PC-9 (cell line): ENCODE data around the gene POLA1. TPM values are rescaled to one million over a fixed set of nuclear protein-coding genes. Genes with fewer than 3 reads are reported as not detected.

Experiments used
- BruUV-seq: library from RNA; stranded (reverse); fragments of 400-500 nt; replicated peaks from 2 replicates; lab custom pipeline; 2021; lab: Mats Ljungman, UMichigan
- CTCF ChIA-PET: fragments of 300-600 bp; sonication (Branson Sonifier 250); formaldehyde crosslinking; loops from one replicate; lab custom pipeline; 2022; ENCODE audit warnings: antibody characterized with exemption; lab: Charles Lee
- POLR2A ChIA-PET: fragments of 300-600 bp; sonication (Branson Sonifier 250); formaldehyde crosslinking; loops from one replicate; lab custom pipeline; 2022; ENCODE audit warnings: antibody characterized with exemption; ENCODE audit not compliant: unreplicated experiment; lab: Charles Lee
- DNase-seq, 2 experiments: peaks; one replicate each; pipeline versions ENCODE4 v3.0.0 to v3.0.0-alpha.2; 2015 to 2022; ENCODE audit warnings: mixed read lengths in 1 of 2
- H2AFZ ChIP-seq: fragments of 200-600 bp; sonication (generic); 2 replicates; pipeline ENCODE4 v1.8.1; 2017; ENCODE audit warnings: antibody characterized with exemption
- H3F3A ChIP-seq: fragments of 200-600 bp; sonication (generic); 2 replicates; pipeline ENCODE4 v1.8.1; 2017; ENCODE audit warnings: antibody characterized with exemption, mild to moderate bottlenecking, low read depth; ENCODE audit not compliant: insufficient read depth
- H3K27ac ChIP-seq: fragments of 200-600 bp; sonication (generic); 2 replicates; pipeline ENCODE4 v1.6.1; 2016; ENCODE audit warnings: mixed run types
- H3K27me3 ChIP-seq: fragments of 200-600 bp; sonication (generic); 2 replicates; pipeline ENCODE4 v1.6.1; 2016; ENCODE audit warnings: low read depth, mixed run types; ENCODE audit not compliant: insufficient read depth
- H3K36me3 ChIP-seq: fragments of 200-600 bp; sonication (generic); 2 replicates; pipeline ENCODE4 v1.6.1; 2016; ENCODE audit warnings: low read depth, mixed run types
- H3K4me1 ChIP-seq: fragments of 200-600 bp; sonication (generic); replicated peaks from 2 replicates; pipeline ENCODE4 v1.6.1; 2016; ENCODE audit warnings: mixed run types; ENCODE audit not compliant: insufficient read depth
- H3K4me2 ChIP-seq: fragments of 200-600 bp; sonication (generic); 2 replicates; pipeline ENCODE4 v1.6.1; 2017; ENCODE audit warnings: mixed run types
- H3K4me3 ChIP-seq: fragments of 200-600 bp; sonication (generic); 2 replicates; pipeline ENCODE4 v1.6.1; 2016; ENCODE audit warnings: mixed run types
- H3K79me2 ChIP-seq: fragments of 200-600 bp; sonication (generic); 2 replicates; pipeline ENCODE4 v1.6.1; 2017; ENCODE audit warnings: low read depth, mixed run types
- H3K9me2 ChIP-seq: fragments of 200-600 bp; sonication (generic); 2 replicates; pipeline ENCODE4 v1.8.1; 2017; ENCODE audit warnings: mild to moderate bottlenecking; ENCODE audit not compliant: insufficient read depth
- H3K9me3 ChIP-seq: fragments of 200-600 bp; sonication (generic); 2 replicates; pipeline ENCODE4 v1.8.1; 2016; ENCODE audit warnings: low read depth; ENCODE audit not compliant: insufficient read depth
- H4K20me1 ChIP-seq: fragments of 200-600 bp; sonication (generic); 2 replicates; pipeline ENCODE4 v1.8.1; 2017; ENCODE audit not compliant: insufficient read depth
- EZH2 ChIP-seq: fragments of 200-600 bp; sonication (generic); IDR thresholded peaks from 2 replicates; pipeline ENCODE4 v1.8.0; 2017; ENCODE audit warnings: antibody characterized with exemption, low read depth
- intact Hi-C: fragments of 100-400 bp; cut with micrococcal nuclease; formaldehyde crosslinking; loops from one replicate; pipeline ENCODE4 v1.10.0; 2022; ENCODE audit not compliant: unreplicated experiment
- total RNA-seq: library from RNA; stranded (reverse); gene quantifications from 2 replicates; pipeline ENCODE4 v1.2.3, GENCODE V29; 2021
- TF ChIP-seq, protein P1 (sequence below): fragments of 200-600 bp; sonication (generic); conservative IDR thresholded peaks from 2 replicates; pipeline ENCODE4 v1.6.1; 2017; ENCODE audit warnings: mixed run types, antibody characterized with exemption, mild to moderate bottlenecking, moderate library complexity

Gene POLA1
- total RNA-seq, 1 experiment from 2014 or later: 24.6 TPM

DNA sequence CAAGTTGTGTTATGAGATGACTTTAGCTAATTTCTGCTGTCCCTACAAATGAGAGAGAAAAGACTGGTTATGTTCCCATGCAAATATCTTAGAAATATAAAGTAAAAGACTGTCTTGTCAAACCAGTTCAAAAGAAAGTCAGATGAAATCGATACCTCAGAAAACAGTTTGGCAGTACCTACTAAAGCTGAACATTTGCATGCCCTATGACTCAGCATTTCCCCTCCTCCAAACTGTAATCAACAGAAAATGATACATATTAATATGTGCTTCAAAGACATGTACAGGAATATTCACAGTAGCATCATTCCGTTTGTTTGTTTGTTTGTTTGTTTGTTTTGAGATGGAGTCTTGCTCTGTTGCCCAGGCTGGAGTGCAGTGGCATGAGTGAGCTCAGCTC is 231.7 kb downstream of the POLA1 start:
- Histone ChIP-seq H3K4me2 (peak overlapping the region; percentile 5; the same call in 1 of the 2 replicates), H3K79me2 (no peaks in the 10 kb centered on the region), H3K27ac (no peak overlapping the region), H3K9me2 (no peaks in the 10 kb centered on the region), H3F3A (no peaks in the 10 kb centered on the region), H3K36me3 (no peaks in the 10 kb centered on the region), H2AFZ (no peak overlapping the region), H3K4me3 (no peak overlapping the region), H4K20me1 (no peaks in the 10 kb centered on the region), H3K27me3 (no peaks in the 10 kb centered on the region), H3K9me3 (no peaks in the 10 kb centered on the region), H3K4me1 (no peaks in the 10 kb centered on the region)
- no peak for TF ChIP-seq EZH2
- TF ChIP-seq, protein P1, sequence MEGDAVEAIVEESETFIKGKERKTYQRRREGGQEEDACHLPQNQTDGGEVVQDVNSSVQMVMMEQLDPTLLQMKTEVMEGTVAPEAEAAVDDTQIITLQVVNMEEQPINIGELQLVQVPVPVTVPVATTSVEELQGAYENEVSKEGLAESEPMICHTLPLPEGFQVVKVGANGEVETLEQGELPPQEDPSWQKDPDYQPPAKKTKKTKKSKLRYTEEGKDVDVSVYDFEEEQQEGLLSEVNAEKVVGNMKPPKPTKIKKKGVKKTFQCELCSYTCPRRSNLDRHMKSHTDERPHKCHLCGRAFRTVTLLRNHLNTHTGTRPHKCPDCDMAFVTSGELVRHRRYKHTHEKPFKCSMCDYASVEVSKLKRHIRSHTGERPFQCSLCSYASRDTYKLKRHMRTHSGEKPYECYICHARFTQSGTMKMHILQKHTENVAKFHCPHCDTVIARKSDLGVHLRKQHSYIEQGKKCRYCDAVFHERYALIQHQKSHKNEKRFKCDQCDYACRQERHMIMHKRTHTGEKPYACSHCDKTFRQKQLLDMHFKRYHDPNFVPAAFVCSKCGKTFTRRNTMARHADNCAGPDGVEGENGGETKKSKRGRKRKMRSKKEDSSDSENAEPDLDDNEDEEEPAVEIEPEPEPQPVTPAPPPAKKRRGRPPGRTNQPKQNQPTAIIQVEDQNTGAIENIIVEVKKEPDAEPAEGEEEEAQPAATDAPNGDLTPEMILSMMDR: no peak
- ChIA-PET CTCF (no interaction called here), POLR2A (no interaction called here)
- intact Hi-C loops: no loop called here
- no peak for DNase-seq
- no TSS peak for BruUV-seq

DNA sequence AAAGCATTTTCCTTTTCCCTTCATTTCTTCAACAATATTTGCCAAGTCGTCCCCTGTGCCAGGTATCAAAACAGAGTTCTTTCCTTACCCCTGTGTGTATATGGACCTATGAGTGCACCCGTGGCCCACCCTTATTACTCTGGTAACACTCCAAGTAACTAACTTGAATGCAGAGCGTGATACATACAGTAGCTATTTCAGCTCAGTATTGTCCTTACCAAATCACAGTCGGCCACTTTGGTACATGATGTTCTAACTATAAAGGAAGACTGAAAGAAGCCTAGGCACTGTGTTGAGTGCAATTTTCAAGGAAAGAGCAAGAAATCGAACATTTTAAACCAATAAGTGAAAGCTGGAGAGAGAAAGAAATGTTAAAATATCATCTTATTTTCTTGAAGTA is 233.7 kb downstream of the POLA1 start:
- intact Hi-C loops: no loop called here
- Histone ChIP-seq H3K9me2 (no peaks in the 10 kb centered on the region), H3K4me1 (no peaks in the 10 kb centered on the region), H2AFZ (no peak overlapping the region), H3K79me2 (no peaks in the 10 kb centered on the region), H3K36me3 (no peaks in the 10 kb centered on the region), H3F3A (no peaks in the 10 kb centered on the region), H3K27ac (no peak overlapping the region), H3K9me3 (no peaks in the 10 kb centered on the region), H3K4me2 (no peak overlapping the region), H3K4me3 (no peak overlapping the region), H4K20me1 (no peaks in the 10 kb centered on the region), H3K27me3 (no peaks in the 10 kb centered on the region)
- ChIA-PET POLR2A (no interaction called here), CTCF (no interaction called here)
- DNase-seq: no peak
- no TSS peak for BruUV-seq
- TF ChIP-seq, protein P1: no peak
- TF ChIP-seq EZH2: no peak

DNA sequence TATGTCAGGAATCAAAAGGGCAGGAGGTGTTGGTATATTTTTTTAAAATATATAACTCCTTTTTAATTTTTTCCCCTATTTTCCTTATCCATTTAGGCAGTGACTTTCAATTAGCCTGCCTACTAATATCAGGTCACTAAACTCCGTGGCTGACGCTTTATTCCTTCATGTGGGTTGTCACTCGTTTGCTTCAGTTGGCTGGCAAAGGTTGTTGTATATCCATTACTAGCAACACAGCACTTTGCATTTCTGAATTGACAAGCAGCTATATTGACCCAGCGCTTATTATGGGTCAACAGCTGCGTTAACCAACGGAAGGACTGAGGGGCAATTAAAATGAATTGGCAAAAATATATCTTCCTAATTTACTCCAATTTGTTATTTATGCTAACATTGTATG is 234.4 kb downstream of the POLA1 start:
- H3K36me3 ChIP-seq: no peaks in the 10 kb centered on the region
- TF ChIP-seq, protein P1: no peak
- TF ChIP-seq EZH2: no peak
- H2AFZ ChIP-seq: no peak overlapping the region
- BruUV-seq: no TSS peak
- no peaks in the 10 kb centered on the region for H3K4me1 ChIP-seq
- ChIA-PET CTCF (no interaction called here), POLR2A (no interaction called here)
- no peaks in the 10 kb centered on the region for H3K79me2 ChIP-seq
- H4K20me1 ChIP-seq: no peaks in the 10 kb centered on the region
- DNase-seq: no peak
- intact Hi-C loops: no loop called here
- no peak overlapping the region for H3K4me2 ChIP-seq
- no peak overlapping the region for H3K27ac ChIP-seq
- no peaks in the 10 kb centered on the region for H3K9me2 ChIP-seq
- H3F3A ChIP-seq: no peaks in the 10 kb centered on the region
- H3K27me3 ChIP-seq: no peaks in the 10 kb centered on the region
- H3K9me3 ChIP-seq: no peaks in the 10 kb centered on the region
- H3K4me3 ChIP-seq: no peak overlapping the region
